WTC11 (cell line): ENCODE data around the gene HECTD4. TPM values are rescaled to one million over a fixed set of nuclear protein-coding genes. Genes with fewer than 3 reads are reported as not detected.
A peak's percentile ranks its signal among the peaks of the same experiment; 100 is the strongest.

Source experiments
- ATAC-seq: fragments of 200-7000 bp; cut with Tn5 transposase; 2 replicates; pipeline ENCODE4 v1.10.0; 2021; ENCODE audit warnings: mild to moderate bottlenecking, moderate library complexity
- CTCF ChIA-PET: fragments of 300-600 bp; sonication (Branson Sonifier 250); formaldehyde crosslinking; loops from one replicate; lab custom pipeline; 2021; ENCODE audit warnings: antibody characterized with exemption; lab: Charles Lee
- POLR2A ChIA-PET: fragments of 350-600 bp; sonication (Branson Sonifier 250); formaldehyde crosslinking; loops from one replicate; lab custom pipeline; 2021; ENCODE audit warnings: antibody characterized with exemption; lab: Charles Lee
- DNase-seq: peaks from one replicate; pipeline ENCODE4 v3.0.0; 2021; ENCODE audit warnings: low spot score
- H3K27ac Mint-ChIP-seq: 2 replicates; pipeline ENCODE4 v1.8.0; 2021; ENCODE audit warnings: mixed read lengths
- H3K27me3 Mint-ChIP-seq: 2 replicates; pipeline ENCODE4 v1.8.0; 2021; ENCODE audit warnings: low read depth, mild to moderate bottlenecking, moderate library complexity, mixed read lengths
- H3K36me3 Mint-ChIP-seq: 2 replicates; pipeline ENCODE4 v1.8.0; 2021; ENCODE audit warnings: mixed read lengths
- H3K4me1 Mint-ChIP-seq: 2 replicates; pipeline ENCODE4 v1.8.0; 2022; ENCODE audit warnings: mixed read lengths
- H3K4me3 Mint-ChIP-seq: 2 replicates; pipeline ENCODE4 v1.8.0; 2021; ENCODE audit warnings: mild to moderate bottlenecking, moderate library complexity, mixed read lengths
- H3K9me3 Mint-ChIP-seq: 2 replicates; pipeline ENCODE4 v1.8.0; 2021; ENCODE audit warnings: mixed read lengths
- ARID4B ChIP-seq: sonication (generic); formaldehyde crosslinking; IDR thresholded peaks from 2 replicates; pipeline ENCODE4 v1.8.0; 2023; ENCODE audit warnings: missing genetic modification reagents, mild to moderate bottlenecking, borderline replicate concordance
- CBFB ChIP-seq: sonication (generic); formaldehyde crosslinking; IDR thresholded peaks from 2 replicates; pipeline ENCODE4 v1.8.1; 2022; ENCODE audit warnings: mild to moderate bottlenecking, low read depth, missing genetic modification reagents
- E2F5 ChIP-seq: sonication (generic); formaldehyde crosslinking; IDR thresholded peaks from 2 replicates; pipeline ENCODE4 v1.8.1; 2022; ENCODE audit warnings: mild to moderate bottlenecking, moderate library complexity, missing genetic modification reagents
- ELF4 ChIP-seq: sonication (generic); formaldehyde crosslinking; IDR thresholded peaks from 2 replicates; pipeline ENCODE4 v1.8.1; 2022; ENCODE audit warnings: low read depth, mild to moderate bottlenecking, moderate library complexity, missing genetic modification reagents
- GABPB1 ChIP-seq: sonication (generic); formaldehyde crosslinking; IDR thresholded peaks from 2 replicates; pipeline ENCODE4 v1.8.1; 2023; ENCODE audit warnings: mild to moderate bottlenecking, missing genetic modification reagents
- GTF2I ChIP-seq: fragments of 250-450 bp; sonication (Bioruptor Pico); conservative IDR thresholded peaks from 2 replicates; pipeline ENCODE4 v1.4.0; 2021; ENCODE audit warnings: mild to moderate bottlenecking
- HMGXB4 ChIP-seq: sonication (generic); formaldehyde crosslinking; IDR thresholded peaks from 2 replicates; pipeline ENCODE4 v1.8.1; 2023; ENCODE audit warnings: mild to moderate bottlenecking, moderate library complexity, missing genetic modification reagents
- IRF1 ChIP-seq: sonication (generic); formaldehyde crosslinking; IDR thresholded peaks from 2 replicates; pipeline ENCODE4 v1.8.0; 2023; ENCODE audit warnings: missing genetic modification reagents
- MLX ChIP-seq: sonication (generic); formaldehyde crosslinking; IDR thresholded peaks from 2 replicates; pipeline ENCODE4 v1.8.1; 2023; ENCODE audit warnings: mild to moderate bottlenecking, missing genetic modification reagents, moderate library complexity
- SMAD4 ChIP-seq: sonication (generic); formaldehyde crosslinking; IDR thresholded peaks from 2 replicates; pipeline ENCODE4 v1.8.0; 2022; ENCODE audit warnings: mild to moderate bottlenecking, missing genetic modification reagents
- ZNF121 ChIP-seq: sonication (generic); formaldehyde crosslinking; IDR thresholded peaks from 2 replicates; pipeline ENCODE4 v1.8.0; 2023; ENCODE audit warnings: missing genetic modification reagents
- ZNF219 ChIP-seq: sonication (generic); formaldehyde crosslinking; IDR thresholded peaks from 2 replicates; pipeline ENCODE4 v1.8.0; 2023; ENCODE audit warnings: missing genetic modification reagents, mild to moderate bottlenecking, borderline replicate concordance
- ZSCAN18 ChIP-seq: fragments of 250-450 bp; sonication (Bioruptor Pico); IDR thresholded peaks from 2 replicates; pipeline ENCODE4 v2.1.2; 2022; ENCODE audit warnings: mild to moderate bottlenecking, moderate library complexity
- total RNA-seq: library from RNA; stranded (reverse); gene quantifications from 3 replicates; pipeline ENCODE4 v1.2.3, GENCODE V29; 2021
- TF ChIP-seq, protein P1 (sequence below): sonication (generic); formaldehyde crosslinking; IDR thresholded peaks from 2 replicates; pipeline ENCODE4 v1.8.0; 2022; ENCODE audit warnings: mild to moderate bottlenecking, missing genetic modification reagents
- TF ChIP-seq, protein P2 (sequence below): sonication (generic); formaldehyde crosslinking; IDR thresholded peaks from 2 replicates; pipeline ENCODE4 v1.8.1; 2022; ENCODE audit warnings: low read depth, missing genetic modification reagents, borderline replicate concordance
- TF ChIP-seq, protein P3 (sequence below): sonication (generic); formaldehyde crosslinking; IDR thresholded peaks from 2 replicates; pipeline ENCODE4 v1.8.0; 2022; ENCODE audit warnings: mild to moderate bottlenecking, missing genetic modification reagents
- TF ChIP-seq, protein P4 (sequence below): fragments of 250-450 bp; sonication (Bioruptor Pico); IDR thresholded peaks from 2 replicates; pipeline ENCODE4 v1.9.0; 2021; ENCODE audit warnings: mild to moderate bottlenecking

The HECTD4 gene
- total RNA-seq, 1 experiment from 2014 or later = 31.7 TPM

DNA sequence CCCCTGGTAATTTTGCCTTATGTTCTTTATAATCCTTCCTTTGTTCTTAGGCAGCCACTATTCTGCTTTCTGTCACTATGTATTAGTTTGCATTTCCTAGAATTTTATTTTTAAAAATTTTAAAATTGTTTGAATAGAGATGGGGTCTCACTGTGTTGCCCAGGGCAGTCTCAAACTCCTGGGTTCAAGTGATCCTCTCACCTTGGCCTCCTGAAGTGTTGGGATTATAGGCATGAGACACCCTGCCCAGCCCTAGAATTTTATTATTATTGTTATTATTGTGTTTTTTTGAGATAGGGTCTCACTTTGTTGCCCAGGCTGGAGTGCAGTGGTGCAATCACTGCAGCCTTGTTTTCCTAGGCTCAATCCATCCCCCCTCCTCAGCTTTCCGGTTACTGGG lies 39.1 kb upstream of the HECTD4 start (continued):
- TF ChIP-seq ARID4B (CRISPR knock-in tag) (no peak), IRF1 (CRISPR knock-in tag) (no peak), ZSCAN18 (CRISPR knock-in tag) (no peak)
- TF ChIP-seq, protein P1, sequence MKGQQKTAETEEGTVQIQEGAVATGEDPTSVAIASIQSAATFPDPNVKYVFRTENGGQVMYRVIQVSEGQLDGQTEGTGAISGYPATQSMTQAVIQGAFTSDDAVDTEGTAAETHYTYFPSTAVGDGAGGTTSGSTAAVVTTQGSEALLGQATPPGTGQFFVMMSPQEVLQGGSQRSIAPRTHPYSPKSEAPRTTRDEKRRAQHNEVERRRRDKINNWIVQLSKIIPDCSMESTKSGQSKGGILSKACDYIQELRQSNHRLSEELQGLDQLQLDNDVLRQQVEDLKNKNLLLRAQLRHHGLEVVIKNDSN (CRISPR knock-in tag) = no peak

DNA sequence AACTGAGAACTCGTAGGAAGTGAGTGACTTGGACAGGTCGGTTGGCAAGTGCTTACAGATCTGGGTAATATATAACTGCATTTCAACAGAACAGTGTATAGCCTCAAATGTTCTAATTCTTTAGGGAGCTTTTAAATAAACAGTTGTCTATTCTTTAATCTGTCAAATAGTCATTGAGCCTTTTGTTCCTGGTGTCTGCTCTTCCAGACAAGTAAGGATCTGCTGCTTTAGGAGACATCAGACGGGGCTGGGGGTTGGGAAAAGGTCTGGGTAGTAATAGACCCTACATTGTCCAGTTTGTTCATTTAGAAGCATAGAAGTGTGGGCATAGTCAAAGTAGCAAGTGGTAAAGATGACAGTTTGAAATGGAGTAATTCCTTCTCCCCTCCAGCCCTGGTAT lies 38.5 kb upstream of the HECTD4 start:
- no peaks in the 10 kb centered on the region for H3K36me3 Mint-ChIP-seq
- ChIA-PET POLR2A (no interaction called here), CTCF (no interaction called here)
- DNase-seq = no peak
- no peak overlapping the region; the same call in 1 of the 2 replicates for H3K27ac Mint-ChIP-seq
- no peak for TF ChIP-seq MLX (CRISPR knock-in tag)
- peaks cover 17% of the 10 kb centered on the region for H3K4me1 Mint-ChIP-seq
- ATAC-seq = no peak
- H3K27me3 Mint-ChIP-seq = no peaks in the 10 kb centered on the region
- H3K9me3 Mint-ChIP-seq = no peaks in the 10 kb centered on the region
- H3K4me3 Mint-ChIP-seq = peak overlapping the region; percentile 86

GRCh38 chr12:112419297-112420133 lies 37.3 kb upstream of the HECTD4 start:
- peaks cover 17% of the 10 kb centered on the region for H3K4me1 Mint-ChIP-seq
- no peaks in the 10 kb centered on the region for H3K9me3 Mint-ChIP-seq
- ATAC-seq (peak; percentile 63; the same call in 1 of the 2 replicates), DNase-seq (peak; percentile 65)
- H3K27ac Mint-ChIP-seq = peak overlapping the region; percentile 83
- ChIA-PET CTCF (interaction anchor here (0.6 to 1.3 kb wide), 2 partner anchors 221 to 222 kb away, joined by 4 to 5 read pairs; no protein-coding TSS in a partner anchor), POLR2A (interaction anchor here (1.0 kb wide), 1 partner anchor 405 kb away, joined by 3 read pairs; no protein-coding TSS in a partner anchor)
- H3K4me3 Mint-ChIP-seq = peak overlapping the region; percentile 86
- no peaks in the 10 kb centered on the region for H3K36me3 Mint-ChIP-seq
- peaks cover 2% of the 10 kb centered on the region; the same call in 1 of the 2 replicates for H3K27me3 Mint-ChIP-seq
- peak; percentile 65; the same call in 1 of the 2 replicates for TF ChIP-seq GTF2I
- TF ChIP-seq, protein P2, sequence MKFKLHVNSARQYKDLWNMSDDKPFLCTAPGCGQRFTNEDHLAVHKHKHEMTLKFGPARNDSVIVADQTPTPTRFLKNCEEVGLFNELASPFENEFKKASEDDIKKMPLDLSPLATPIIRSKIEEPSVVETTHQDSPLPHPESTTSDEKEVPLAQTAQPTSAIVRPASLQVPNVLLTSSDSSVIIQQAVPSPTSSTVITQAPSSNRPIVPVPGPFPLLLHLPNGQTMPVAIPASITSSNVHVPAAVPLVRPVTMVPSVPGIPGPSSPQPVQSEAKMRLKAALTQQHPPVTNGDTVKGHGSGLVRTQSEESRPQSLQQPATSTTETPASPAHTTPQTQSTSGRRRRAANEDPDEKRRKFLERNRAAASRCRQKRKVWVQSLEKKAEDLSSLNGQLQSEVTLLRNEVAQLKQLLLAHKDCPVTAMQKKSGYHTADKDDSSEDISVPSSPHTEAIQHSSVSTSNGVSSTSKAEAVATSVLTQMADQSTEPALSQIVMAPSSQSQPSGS (CRISPR knock-in tag) = no peak
- TF ChIP-seq ELF4 (CRISPR knock-in tag) = 0 out of 2 replicates have a peak, but pooled peaks have one; percentile 4
- TF ChIP-seq GABPB1 (CRISPR knock-in tag) = peak; percentile 29; the same call in 1 of the 2 replicates
- TF ChIP-seq, protein P3, sequence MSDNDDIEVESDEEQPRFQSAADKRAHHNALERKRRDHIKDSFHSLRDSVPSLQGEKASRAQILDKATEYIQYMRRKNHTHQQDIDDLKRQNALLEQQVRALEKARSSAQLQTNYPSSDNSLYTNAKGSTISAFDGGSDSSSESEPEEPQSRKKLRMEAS (CRISPR knock-in tag) = no peak
- TF ChIP-seq, protein P4, sequence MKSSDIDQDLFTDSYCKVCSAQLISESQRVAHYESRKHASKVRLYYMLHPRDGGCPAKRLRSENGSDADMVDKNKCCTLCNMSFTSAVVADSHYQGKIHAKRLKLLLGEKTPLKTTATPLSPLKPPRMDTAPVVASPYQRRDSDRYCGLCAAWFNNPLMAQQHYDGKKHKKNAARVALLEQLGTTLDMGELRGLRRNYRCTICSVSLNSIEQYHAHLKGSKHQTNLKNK = no peak
- no peak for TF ChIP-seq SMAD4
- no peak for TF ChIP-seq ZNF219 (CRISPR knock-in tag)
- TF ChIP-seq E2F5 (CRISPR knock-in tag) = 0 out of 2 replicates have a peak, but pooled peaks have one; percentile 11
- 0 out of 2 replicates have a peak, but pooled peaks have one; percentile 6 for TF ChIP-seq HMGXB4
- no peak for TF ChIP-seq CBFB (CRISPR knock-in tag)
- no peak for TF ChIP-seq ZNF121 (CRISPR knock-in tag)
